Dermis microvascular lymphatic vessel endothelial cell (primary cell): ENCODE data around the gene TAS2R4. TPM values are rescaled to one million over a fixed set of nuclear protein-coding genes. Genes with fewer than 3 reads are reported as not detected.

ENCODE experiments used
- total RNA-seq: library from RNA; depleted of rRNA; stranded (reverse); fragments of >200 nt; gene quantifications from 2 replicates; pipeline ENCODE4 v1.2.1, GENCODE V29; 2014

Gene TAS2R4
- total RNA-seq, 1 donor from 2014 or later = 0.26 TPM

Other genes starting within 250 kb of the TAS2R4 start
- 17.1 and 18.0 TPM in 2 replicates for gene AGK, start 225.3 kb upstream of the TAS2R4 start, total RNA-seq
- 78.3 and 116 TPM in 2 replicates for gene DENND11, start 74.5 kb upstream of the TAS2R4 start, total RNA-seq
- under 0.01 and 0.13 TPM in 2 replicates for gene WEE2, start 68.3 kb upstream of the TAS2R4 start, total RNA-seq
- gene SSBP1, start 38.3 kb upstream of the TAS2R4 start, total RNA-seq = 84.1 and 132 TPM in 2 replicates
- 0.26 and 0.89 TPM in 2 replicates for gene TAS2R3, start 12.6 kb upstream of the TAS2R4 start, total RNA-seq
- 0.26 and 0.51 TPM in 2 replicates for gene TAS2R5, start 13.5 kb downstream of the TAS2R4 start, total RNA-seq
- gene PRSS37, start 64.8 kb downstream of the TAS2R4 start, total RNA-seq = not detected in 2 replicates
- gene OR9A4, start 139.7 kb downstream of the TAS2R4 start, total RNA-seq = not detected in 2 replicates
- not detected in 2 replicates for gene CLEC5A, start 170.3 kb downstream of the TAS2R4 start, total RNA-seq
- not detected in 2 replicates for gene TAS2R38, start 197.1 kb downstream of the TAS2R4 start, total RNA-seq
- gene MGAM, start 219.2 kb downstream of the TAS2R4 start, total RNA-seq = not detected in 2 replicates